HEK293 (cell line): ENCODE measurements around the gene RNF212.

ENCODE experiments used
- CTCF ChIA-PET: fragments of 350-600 bp; formaldehyde crosslinking; extraction: SDS; loops from one replicate; lab custom pipeline; 2021; ENCODE audit warnings: antibody characterized with exemption; lab: Yijun Ruan, JAX
- POLR2A ChIA-PET: fragments of 300-600 bp; formaldehyde crosslinking; extraction: SDS; loops from one replicate; lab custom pipeline; 2020; ENCODE audit warnings: antibody characterized with exemption, inconsistent platforms; lab: Yijun Ruan, JAX
- H3K27ac ChIP-seq: fragments of 200-500 bp; sonication (Bioruptor generic); 2 replicates; pipeline ENCODE4 v1.5.1; 2014; ENCODE audit warnings: low read depth, low read length, control low read depth, inconsistent platforms; ENCODE audit errors: extremely low read depth
- H3K36me3 ChIP-seq, 2 experiments: fragments of 200-500 bp in 1 of 2; sonication (Bioruptor generic) in 1 of 2; 1 replicate in 1 of 2; 2 replicates in 1 of 2; pipeline ENCODE4 v1.5.1; 2014 to 2017; ENCODE audit warnings: inconsistent platforms in 2 of 2, low read length in 2 of 2; ENCODE audit not compliant: control insufficient read depth in 2 of 2, insufficient read depth in 1 of 2
- H3K4me1 ChIP-seq: fragments of 200-500 bp; sonication (Bioruptor generic); 2 replicates; pipeline ENCODE4 v1.5.1; 2014; ENCODE audit warnings: mild to moderate bottlenecking, low read length, inconsistent platforms; ENCODE audit not compliant: control insufficient read depth, insufficient read depth
- H3K4me3 ChIP-seq: 2 replicates; pipeline ENCODE4 v1.5.1; 2011; ENCODE audit warnings: low read depth, mild to moderate bottlenecking, control low read depth, low read length, moderate library complexity
- H3K9me3 ChIP-seq: fragments of 200-500 bp; sonication (Bioruptor generic); 2 replicates; pipeline ENCODE4 v1.5.1; 2014; ENCODE audit warnings: low read depth, low read length, inconsistent platforms; ENCODE audit not compliant: control insufficient read depth, insufficient read depth
- BCL11A ChIP-seq: fragments of 450-650 bp; formaldehyde crosslinking; IDR thresholded peaks from 2 replicates; pipeline ENCODE4 v1.5.1; 2016; ENCODE audit warnings: low read depth, missing biosample characterization, missing genetic modification characterization
- GLI4 ChIP-seq: fragments of 450-650 bp; formaldehyde crosslinking; IDR thresholded peaks from 2 replicates; pipeline ENCODE4 v1.5.1; 2016; ENCODE audit warnings: missing biosample characterization, missing genetic modification characterization
- GLIS1 ChIP-seq: fragments of 450-650 bp; formaldehyde crosslinking; IDR thresholded peaks from 2 replicates; pipeline ENCODE4 v1.5.1; 2016; ENCODE audit warnings: missing biosample characterization, missing genetic modification characterization
- HOXD13 ChIP-seq: sonication (generic); formaldehyde crosslinking; IDR thresholded peaks from 2 replicates; pipeline ENCODE4 v1.8.0; 2022; ENCODE audit warnings: missing genetic modification reagents, borderline replicate concordance
- KLF16 ChIP-seq: fragments of 450-650 bp; formaldehyde crosslinking; IDR thresholded peaks from 2 replicates; pipeline ENCODE4 v1.5.1; 2017; ENCODE audit warnings: missing biosample characterization, missing genetic modification characterization
- SP3 ChIP-seq: fragments of 450-650 bp; formaldehyde crosslinking; IDR thresholded peaks from 2 replicates; pipeline ENCODE4 v1.5.1; 2016; ENCODE audit warnings: missing biosample characterization, missing genetic modification characterization
- TRIM28 ChIP-seq: IDR thresholded peaks from 2 replicates; pipeline ENCODE4 v1.6.1; 2011; ENCODE audit warnings: low read length, control low read depth, borderline replicate concordance
- ZNF214 ChIP-seq: fragments of 450-650 bp; formaldehyde crosslinking; IDR thresholded peaks from 2 replicates; pipeline ENCODE4 v1.5.1; 2017; ENCODE audit warnings: missing biosample characterization, mild to moderate bottlenecking, missing genetic modification characterization, borderline replicate concordance
- ZNF555 ChIP-seq: fragments of 450-650 bp; formaldehyde crosslinking; conservative IDR thresholded peaks from 2 replicates; pipeline ENCODE4 v1.5.1; 2017; ENCODE audit warnings: missing biosample characterization, mild to moderate bottlenecking, missing genetic modification characterization, inconsistent platforms
- ZNF837 ChIP-seq: fragments of 450-650 bp; formaldehyde crosslinking; IDR thresholded peaks from 2 replicates; pipeline ENCODE4 v1.5.1; 2016; ENCODE audit warnings: missing biosample characterization, missing genetic modification characterization
- TF ChIP-seq, protein P1 (sequence below): fragments of 450-650 bp; formaldehyde crosslinking; IDR thresholded peaks from 2 replicates; pipeline ENCODE4 v1.5.1; 2016; ENCODE audit warnings: missing biosample characterization, missing genetic modification characterization
- TF ChIP-seq, protein P2 (sequence below): fragments of 450-650 bp; formaldehyde crosslinking; IDR thresholded peaks from 2 replicates; pipeline ENCODE4 v1.5.1; 2017; ENCODE audit warnings: missing biosample characterization, missing genetic modification characterization

The RNF212 gene

DNA sequence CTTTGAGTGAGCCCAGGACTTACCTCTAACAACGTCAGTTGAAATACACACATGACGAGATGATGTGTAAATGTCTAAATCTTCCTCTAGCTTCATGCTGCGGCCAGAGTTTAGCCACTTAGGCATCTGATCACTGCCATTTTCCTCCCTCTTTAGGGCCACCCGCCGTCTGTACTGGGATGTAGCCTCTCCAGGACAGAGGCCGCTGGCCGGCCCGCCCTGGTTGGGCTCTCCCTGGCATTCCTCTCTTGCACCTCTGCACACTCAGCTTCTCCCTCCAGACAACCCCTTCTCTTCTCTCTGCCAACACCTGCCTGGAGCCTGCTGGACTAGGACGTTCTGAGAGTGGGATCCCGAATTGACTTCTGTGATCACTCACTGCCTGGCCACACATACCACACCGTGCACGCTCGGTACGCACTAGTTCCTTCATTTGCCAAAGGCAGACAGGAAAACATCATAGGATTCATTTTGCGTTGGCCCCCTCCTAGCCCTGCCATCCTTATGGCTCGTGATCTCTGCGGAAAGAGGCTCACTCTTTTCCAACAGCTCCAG lies 33.6 kb downstream of the RNF212 start (continued):
- TF ChIP-seq, protein P1, sequence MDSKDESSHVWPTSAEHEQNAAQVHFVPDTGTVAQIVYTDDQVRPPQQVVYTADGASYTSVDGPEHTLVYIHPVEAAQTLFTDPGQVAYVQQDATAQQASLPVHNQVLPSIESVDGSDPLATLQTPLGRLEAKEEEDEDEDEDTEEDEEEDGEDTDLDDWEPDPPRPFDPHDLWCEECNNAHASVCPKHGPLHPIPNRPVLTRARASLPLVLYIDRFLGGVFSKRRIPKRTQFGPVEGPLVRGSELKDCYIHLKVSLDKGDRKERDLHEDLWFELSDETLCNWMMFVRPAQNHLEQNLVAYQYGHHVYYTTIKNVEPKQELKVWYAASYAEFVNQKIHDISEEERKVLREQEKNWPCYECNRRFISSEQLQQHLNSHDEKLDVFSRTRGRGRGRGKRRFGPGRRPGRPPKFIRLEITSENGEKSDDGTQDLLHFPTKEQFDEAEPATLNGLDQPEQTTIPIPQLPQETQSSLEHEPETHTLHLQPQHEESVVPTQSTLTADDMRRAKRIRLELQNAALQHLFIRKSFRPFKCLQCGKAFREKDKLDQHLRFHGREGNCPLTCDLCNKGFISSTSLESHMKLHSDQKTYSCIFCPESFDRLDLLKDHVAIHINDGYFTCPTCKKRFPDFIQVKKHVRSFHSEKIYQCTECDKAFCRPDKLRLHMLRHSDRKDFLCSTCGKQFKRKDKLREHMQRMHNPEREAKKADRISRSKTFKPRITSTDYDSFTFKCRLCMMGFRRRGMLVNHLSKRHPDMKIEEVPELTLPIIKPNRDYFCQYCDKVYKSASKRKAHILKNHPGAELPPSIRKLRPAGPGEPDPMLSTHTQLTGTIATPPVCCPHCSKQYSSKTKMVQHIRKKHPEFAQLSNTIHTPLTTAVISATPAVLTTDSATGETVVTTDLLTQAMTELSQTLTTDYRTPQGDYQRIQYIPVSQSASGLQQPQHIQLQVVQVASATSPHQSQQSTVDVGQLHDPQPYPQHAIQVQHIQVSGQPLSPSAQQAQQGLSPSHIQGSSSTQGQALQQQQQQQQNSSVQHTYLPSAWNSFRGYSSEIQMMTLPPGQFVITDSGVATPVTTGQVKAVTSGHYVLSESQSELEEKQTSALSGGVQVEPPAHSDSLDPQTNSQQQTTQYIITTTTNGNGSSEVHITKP = no peak

DNA sequence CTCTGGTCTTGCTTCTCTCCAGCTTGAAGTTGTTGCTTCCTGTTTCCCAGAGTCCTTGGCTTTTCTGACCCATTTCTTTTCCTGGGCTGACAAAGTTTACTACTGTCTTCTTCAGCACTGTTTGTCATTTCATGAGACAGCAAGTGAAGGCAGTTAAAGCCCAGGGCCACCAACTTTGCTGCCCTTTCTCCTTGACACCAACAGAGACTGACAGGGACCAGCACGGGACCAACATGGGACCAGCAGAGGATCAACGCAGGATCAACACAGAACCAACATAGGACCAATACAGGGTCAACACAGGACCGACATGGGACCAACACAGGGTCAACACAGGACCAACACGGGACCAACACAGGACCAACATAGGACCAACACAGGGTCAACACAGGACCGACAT lies 34.9 kb downstream of the RNF212 start:
- no peak overlapping the region for H3K4me3 ChIP-seq
- H3K9me3 ChIP-seq = no peaks in the 10 kb centered on the region
- no peak overlapping the region for H3K27ac ChIP-seq
- TF ChIP-seq KLF16 (tag by site-specific recombination) = no peak
- TF ChIP-seq BCL11A (tag by site-specific recombination) = no peak
- TF ChIP-seq ZNF837 = no peak
- no peak for TF ChIP-seq TRIM28
- TF ChIP-seq ZNF555 (tag by site-specific recombination) = no peak
- TF ChIP-seq ZNF214 (tag by site-specific recombination) = no peak
- TF ChIP-seq, protein P1 = no peak
- no peak for TF ChIP-seq HOXD13 (CRISPR knock-in tag)
- TF ChIP-seq, all 188 proteins: peak for 0
- H3K4me1 ChIP-seq = no peaks in the 10 kb centered on the region
- CTCF ChIA-PET = no interaction called here
- no peaks in the 10 kb centered on the region for H3K36me3 ChIP-seq
- POLR2A ChIA-PET = no interaction called here

DNA sequence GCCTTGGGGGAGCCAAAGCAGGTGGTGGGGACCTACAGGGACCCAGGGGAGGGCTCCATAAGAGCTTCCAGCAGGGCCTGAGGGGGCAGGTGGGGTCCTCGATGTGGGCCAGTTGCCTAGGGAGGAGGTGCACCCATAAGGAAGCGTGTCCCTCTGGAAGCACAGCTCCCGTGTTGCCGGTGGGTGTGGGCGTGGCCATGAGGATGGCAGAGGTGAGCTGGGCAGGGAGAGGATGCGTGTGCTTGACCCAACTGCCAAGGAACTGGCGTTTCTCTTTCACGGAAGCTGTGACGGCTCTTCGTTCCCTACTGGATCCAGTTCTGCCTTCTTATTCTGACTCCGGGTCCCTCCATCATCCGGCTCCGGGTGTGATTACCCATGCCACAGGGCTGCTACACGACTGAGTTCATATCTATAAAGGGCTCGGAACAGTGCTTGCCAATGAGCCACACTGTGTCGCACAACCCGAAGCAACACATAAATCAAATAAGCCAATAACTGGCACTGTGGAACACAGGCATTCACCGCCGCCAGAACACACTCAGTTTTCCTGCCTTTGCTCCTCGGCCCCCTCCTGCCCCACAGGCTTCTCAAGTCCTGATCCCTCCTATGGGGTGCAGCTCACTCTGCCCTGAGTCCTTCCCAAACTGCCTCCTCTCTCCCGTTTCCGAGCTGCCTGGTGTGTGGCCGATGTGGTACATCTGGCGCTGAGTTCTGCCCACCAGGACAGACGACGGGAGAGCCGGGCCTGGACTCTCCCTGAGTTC lies 35.5 kb downstream of the RNF212 start:
- H3K9me3 ChIP-seq = no peaks in the 10 kb centered on the region
- no peak overlapping the region for H3K27ac ChIP-seq
- no peaks in the 10 kb centered on the region for H3K36me3 ChIP-seq
- ChIA-PET CTCF (no interaction called here), POLR2A (no interaction called here)
- TF ChIP-seq SP3 (tag by site-specific recombination) = no peak
- TF ChIP-seq, protein P2, sequence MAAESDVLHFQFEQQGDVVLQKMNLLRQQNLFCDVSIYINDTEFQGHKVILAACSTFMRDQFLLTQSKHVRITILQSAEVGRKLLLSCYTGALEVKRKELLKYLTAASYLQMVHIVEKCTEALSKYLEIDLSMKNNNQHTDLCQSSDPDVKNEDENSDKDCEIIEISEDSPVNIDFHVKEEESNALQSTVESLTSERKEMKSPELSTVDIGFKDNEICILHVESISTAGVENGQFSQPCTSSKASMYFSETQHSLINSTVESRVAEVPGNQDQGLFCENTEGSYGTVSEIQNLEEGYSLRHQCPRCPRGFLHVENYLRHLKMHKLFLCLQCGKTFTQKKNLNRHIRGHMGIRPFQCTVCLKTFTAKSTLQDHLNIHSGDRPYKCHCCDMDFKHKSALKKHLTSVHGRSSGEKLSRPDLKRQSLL (tag by site-specific recombination) = peak; percentile 24; the same call in 1 of the 2 replicates
- TF ChIP-seq GLIS1 = peak; percentile 20; the same call in 1 of the 2 replicates
- TF ChIP-seq GLI4 (tag by site-specific recombination) = no peak
- H3K4me1 ChIP-seq = no peaks in the 10 kb centered on the region
- no peak overlapping the region for H3K4me3 ChIP-seq
